NCI-H510A (cell line): Measurements from ENCODE around the gene RPUSD1.
"Not testable (repeated sequence)": the region's sequence is repeated elsewhere in the genome, so short reads cannot be mapped to it uniquely, and the experiment has no call there.

Experiments used
- DNase-seq: peaks from one replicate; lab custom pipeline; 2025; lab: John Stamatoyannopoulos, UW

RPUSD1 gene

GRCh38 chr16:766008-766819 lies 22.0 kb downstream of the RPUSD1 start:
- no peak for DNase-seq

DNA sequence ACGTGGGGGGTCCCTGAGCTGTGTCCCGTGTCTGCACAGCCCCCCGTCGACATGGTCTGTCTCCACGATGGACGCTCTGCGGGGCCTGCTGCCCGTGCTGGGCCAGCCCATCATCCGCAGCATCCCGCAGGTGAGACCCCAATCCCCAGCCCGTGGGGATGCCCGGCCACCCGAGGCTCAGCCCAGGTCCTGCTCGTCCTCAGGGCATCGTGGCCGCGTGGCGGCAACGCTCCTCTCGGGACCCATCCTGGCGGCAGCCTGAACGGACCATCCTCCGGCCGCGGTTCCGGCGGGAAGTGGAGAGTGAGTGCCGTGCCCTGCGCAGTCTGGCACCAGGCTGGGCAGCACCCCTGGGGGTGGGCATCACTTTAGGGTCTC lies 22.7 kb downstream of the RPUSD1 start:
- DNase-seq = no peak

GRCh38 chr16:764848-765487 lies 23.2 kb downstream of the RPUSD1 start:
- DNase-seq = no peak

- DNase-seq = no peak
These were observed 23.9 kb downstream of the RPUSD1 start for GRCh38 chr16:764184-764750.

GRCh38 chr16:763369-764183 lies 24.6 kb downstream of the RPUSD1 start:
- no peak for DNase-seq

GRCh38 chr16:762595-763268 lies 25.4 kb downstream of the RPUSD1 start:
- DNase-seq = no peak

DNA sequence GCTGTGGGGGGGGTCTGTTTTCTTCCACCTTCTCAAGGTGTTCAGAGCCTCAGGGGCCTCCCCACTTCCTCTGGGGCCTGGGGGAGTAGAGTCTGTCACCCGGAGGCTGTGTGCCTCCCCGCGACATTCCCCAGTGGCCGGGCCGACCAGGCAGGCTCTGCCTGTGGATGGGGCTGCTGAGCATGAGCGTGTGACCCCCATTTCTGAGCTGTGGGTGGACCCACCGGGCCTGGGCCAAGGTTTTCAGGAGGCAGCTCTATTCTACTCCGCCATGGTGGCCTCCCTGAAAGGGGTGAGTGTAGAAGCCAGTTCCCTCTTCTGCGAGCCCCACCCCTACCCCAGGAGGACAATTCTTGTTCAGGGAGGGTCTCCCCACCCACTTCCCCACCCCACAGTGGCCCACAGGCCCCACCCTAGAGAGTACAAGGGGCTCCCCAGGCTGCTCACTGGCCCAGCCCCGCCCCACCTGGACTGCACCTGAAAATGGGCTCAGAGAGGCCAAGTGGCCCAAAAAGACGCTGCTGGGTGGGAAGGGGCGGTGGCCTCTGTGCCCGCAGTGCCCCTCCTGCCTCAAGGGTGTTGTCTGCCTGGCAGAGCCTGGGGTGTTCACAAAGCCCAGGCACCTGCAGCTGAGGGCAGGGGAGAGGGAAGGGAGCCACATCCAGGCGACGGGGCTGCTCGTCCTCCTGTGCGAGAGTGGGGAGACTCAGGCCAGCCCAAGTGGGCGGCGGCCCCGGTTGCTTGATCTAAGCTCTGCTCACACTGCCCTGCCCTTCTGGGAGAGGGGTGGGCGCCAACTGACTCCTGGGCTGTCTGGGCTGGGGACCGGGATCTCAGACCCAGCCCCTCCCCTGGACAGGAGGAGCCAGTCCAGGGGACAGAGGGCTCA lies 26.3 kb downstream of the RPUSD1 start:
- no peak for DNase-seq

DNA sequence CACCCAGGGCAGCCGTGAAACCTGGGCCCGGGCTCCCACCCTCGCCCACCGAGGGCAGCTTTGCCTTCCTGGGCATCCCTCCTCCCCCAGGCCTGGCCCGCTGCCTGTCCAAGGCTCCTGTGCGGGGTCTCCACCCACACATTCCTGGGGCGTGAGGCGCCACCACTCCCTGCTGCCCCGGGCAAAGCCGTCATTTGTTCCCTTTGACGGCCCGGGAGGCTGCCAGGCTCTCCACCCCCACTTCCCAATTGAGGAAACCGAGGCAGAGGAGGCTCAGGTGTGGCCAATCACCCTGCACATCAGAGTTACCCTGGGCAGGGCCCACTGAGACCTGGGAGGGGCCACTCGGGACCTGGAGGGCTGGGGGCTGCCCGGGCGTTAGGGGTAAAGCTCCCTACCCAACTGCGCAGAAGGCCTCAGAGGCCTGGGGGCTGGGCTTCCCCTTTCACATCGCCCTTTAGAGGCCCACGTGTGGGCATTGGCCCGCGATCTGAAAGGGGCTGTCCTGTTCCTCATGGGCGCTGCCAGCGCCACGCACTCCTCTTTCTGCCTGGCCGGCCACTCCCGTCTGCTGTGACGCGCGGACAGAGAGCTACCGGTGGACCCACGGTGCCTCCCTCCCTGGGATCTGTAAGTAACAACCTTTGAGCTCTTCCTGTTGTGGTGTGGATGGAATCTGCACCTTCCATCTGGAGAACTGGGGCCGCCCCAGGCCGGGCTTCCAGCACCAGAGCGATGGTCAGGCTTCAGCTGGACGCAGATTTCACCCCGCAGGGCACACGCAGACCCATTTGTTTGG lies 27.4 kb downstream of the RPUSD1 start, which contains the start of gene MSLN:
Gene MSLN (plus strand): TSS at position 190 of the 799 bp plus-strand sequence. CDS start 1,947 bp downstream, outside the sequence.
- DNase-seq = no peak

- DNase-seq = no peak
These were observed 28.1 kb downstream of the RPUSD1 start for GRCh38 chr16:760065-760464.

DNA sequence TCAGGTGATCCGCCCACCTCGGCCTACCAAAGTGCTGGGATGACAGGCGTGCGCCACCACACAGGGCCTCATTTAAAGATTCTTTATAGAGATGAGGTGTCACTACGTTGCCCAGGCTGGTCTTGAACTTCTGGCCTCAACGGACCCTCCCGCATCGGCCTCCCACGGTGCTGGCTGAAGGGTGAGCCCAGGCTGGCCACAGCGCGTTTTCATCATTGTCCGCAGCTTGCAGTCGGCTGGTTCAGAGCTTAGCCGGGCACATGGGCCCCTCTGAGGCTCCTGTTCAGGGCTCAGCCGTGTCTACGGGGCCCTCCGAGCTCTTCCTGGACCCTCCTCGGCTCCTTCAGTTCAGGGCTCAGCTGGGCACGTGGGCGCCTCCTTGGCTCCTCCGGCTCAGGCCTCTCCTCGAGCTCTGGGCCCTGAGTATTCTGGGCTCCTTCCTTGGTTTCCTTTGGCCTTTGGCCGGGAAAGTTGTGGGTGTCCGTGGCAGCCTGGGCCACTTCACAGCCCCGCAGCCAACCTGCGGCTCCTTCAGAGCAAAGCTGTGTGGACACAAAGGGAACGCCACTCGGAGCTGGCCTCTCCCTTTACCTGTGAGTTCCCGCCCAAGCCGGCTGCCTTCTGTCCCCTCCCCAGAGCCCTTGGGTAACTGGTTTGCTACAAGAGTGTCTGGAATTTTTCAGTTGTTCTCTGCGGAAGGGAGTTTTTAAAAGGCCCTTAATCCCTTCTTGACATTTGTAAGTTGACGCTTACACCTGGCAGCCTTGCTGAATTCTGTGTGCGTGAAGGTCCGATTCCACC lies 28.9 kb downstream of the RPUSD1 start:
- no peak for DNase-seq

DNA sequence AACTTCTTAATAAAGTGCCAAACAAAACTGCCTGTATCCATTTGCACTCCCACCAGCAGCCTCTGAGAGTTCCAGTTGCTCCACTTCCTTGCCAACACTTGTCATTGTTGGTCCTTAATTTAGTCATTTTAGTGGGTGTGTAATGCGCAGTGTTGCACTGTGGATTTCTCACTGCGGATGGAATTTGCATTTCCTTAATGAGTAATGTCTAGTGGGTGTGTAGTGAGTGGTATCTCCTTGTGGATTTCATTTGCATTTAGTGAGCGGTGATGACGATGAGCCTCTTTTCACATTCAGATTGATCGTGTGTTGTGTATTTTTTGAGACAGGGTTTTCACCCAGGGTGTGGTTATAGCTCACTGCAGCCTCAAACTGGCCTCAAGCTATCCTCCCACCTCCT lies 31.8 kb downstream of the RPUSD1 start:
- no peak for DNase-seq

DNA sequence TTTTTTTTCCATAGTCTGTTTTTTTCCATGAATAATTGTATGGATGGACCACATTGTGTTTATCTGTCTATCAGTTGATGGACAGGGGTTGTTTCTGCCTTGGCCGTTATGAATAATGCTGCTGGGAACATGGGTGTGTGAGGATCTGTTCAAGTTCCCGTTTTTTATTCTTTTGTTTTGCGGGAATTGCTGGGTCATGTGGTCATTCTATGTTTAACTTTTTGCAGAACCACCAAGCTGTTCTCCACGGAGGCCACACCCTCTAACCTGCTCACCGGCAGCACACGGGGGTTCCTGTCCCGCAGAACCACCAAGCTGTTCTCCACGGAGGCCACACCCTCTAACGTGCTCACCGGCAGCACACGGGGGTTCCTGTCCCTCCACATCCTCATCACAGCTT lies 33.5 kb downstream of the RPUSD1 start:
- no peak for DNase-seq

GRCh38 chr16:754121-754607 lies 34.0 kb downstream of the RPUSD1 start:
- DNase-seq = not testable (repeated sequence)

- DNase-seq = no peak
These were observed 36.2 kb downstream of the RPUSD1 start for GRCh38 chr16:752007-752312.

DNA sequence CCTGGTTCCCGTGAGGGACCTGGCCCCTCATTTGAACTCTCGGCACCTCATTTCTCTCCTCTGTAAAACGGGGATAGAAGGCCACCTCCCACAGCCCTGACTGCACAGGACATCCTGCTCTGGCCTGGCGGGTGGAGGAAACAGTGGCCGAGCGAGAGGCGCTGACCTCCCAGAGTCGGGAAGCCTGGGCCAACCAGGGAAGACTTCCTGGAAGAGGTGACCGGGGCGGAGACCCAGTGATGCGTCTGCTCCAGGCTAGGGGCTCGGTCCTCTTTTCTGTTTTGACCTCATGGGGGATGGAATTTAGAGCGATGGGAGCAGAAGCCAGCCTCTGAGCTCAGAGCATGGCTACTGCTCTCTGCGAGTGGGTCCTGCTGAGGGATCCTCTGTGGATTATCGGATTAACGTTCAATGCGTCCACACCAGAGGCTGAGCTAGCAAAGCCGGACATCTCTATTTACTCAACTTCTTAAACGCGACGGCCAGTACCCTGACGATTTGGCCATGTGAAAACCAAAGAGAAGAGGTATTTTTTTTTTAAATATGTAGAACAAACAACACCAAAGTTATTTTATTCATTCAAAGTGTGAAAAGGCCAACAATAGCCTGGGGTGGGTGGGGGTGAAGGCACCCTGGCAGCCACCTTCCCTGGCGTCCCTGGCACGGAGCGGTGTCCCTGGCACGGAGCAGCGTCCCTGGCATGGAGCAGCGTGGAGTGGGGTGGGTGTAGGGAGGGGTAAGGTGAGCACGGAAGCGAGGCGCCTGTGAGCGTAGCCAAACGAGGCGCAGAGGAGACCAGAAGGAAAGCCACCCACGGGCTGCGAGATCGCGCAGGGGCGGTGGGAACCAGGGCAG lies 36.8 kb downstream of the RPUSD1 start:
- no peak for DNase-seq

GRCh38 chr16:750485-750884 lies 37.7 kb downstream of the RPUSD1 start:
- no peak for DNase-seq

DNA sequence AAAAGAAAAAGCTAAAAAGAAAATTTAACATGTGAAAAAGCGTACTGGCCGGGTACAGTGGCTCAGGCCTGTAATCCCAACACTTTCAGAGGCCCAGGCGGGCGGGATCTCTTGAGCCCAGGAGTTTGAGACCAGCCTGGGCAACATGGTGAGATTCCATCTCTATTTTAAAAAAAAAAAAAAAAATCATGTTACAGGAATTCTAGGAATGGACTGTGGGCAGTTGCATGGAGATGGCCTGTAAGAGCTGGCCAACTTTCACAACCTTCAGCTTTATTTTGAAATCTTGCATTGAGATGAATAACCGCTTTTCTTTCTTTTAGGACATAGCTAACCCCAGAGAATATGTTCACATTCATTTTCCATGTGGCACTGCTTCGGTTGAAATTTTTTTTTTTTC lies 39.2 kb downstream of the RPUSD1 start:
- no peak for DNase-seq
